PC-3 (cell line): Measurements from ENCODE around the gene ENTPD7. TPM values are rescaled to one million over a fixed set of nuclear protein-coding genes. Genes with fewer than 3 reads are reported as not detected.
"Not testable (repeated sequence)": the region's sequence is repeated elsewhere in the genome, so short reads cannot be mapped to it uniquely, and the experiment has no call there.

ENCODE experiments used
- ATAC-seq: fragments of 200-7000 bp; cut with Tn5 transposase; 2 replicates; pipeline ENCODE4 v1.9.1; 2020; ENCODE audit warnings: mild to moderate bottlenecking, moderate library complexity
- BruUV-seq: library from RNA; stranded (reverse); fragments of 400-500 nt; replicated peaks from 2 replicates; lab custom pipeline; 2021; lab: Mats Ljungman, UMichigan
- CTCF ChIA-PET: fragments of 300-600 bp; sonication (Branson Sonifier 250); formaldehyde crosslinking; loops from one replicate; lab custom pipeline; 2022; ENCODE audit warnings: antibody characterized with exemption; lab: Charles Lee
- POLR2A ChIA-PET: fragments of 300-600 bp; sonication (Branson Sonifier 250); formaldehyde crosslinking; loops from one replicate; lab custom pipeline; 2022; ENCODE audit warnings: antibody characterized with exemption; ENCODE audit not compliant: unreplicated experiment; lab: Charles Lee
- DNase-seq: peaks from one replicate; pipeline ENCODE4 v3.0.0-alpha.2; 2015
- H2AFZ ChIP-seq: fragments of 300-600 bp; sonication (generic); 2 replicates; pipeline ENCODE4 v1.6.0; 2016; ENCODE audit warnings: antibody characterized with exemption, low read length
- H3F3A ChIP-seq: fragments of 300-600 bp; sonication (generic); one replicate; pipeline ENCODE4 v1.6.0; 2017; ENCODE audit warnings: antibody characterized with exemption, low read length, control low read depth, mild to moderate bottlenecking; ENCODE audit not compliant: unreplicated experiment
- H3K27ac ChIP-seq: fragments of 300-600 bp; sonication (generic); 2 replicates; pipeline ENCODE4 v1.5.1; 2016; ENCODE audit warnings: mild to moderate bottlenecking, low read length
- H3K27me3 ChIP-seq: fragments of 300-600 bp; sonication (generic); 2 replicates; pipeline ENCODE4 v1.6.1; 2016; ENCODE audit warnings: low read length, mixed read lengths
- H3K36me3 ChIP-seq: fragments of 300-600 bp; sonication (generic); 2 replicates; pipeline ENCODE4 v1.6.1; 2016; ENCODE audit warnings: low read depth, mixed run types, low read length, mixed read lengths
- H3K4me1 ChIP-seq: fragments of 300-600 bp; sonication (generic); 2 replicates; pipeline ENCODE4 v1.5.1; 2016; ENCODE audit warnings: low read length; ENCODE audit not compliant: insufficient read depth
- H3K4me2 ChIP-seq: fragments of 300-600 bp; sonication (generic); 2 replicates; pipeline ENCODE4 v1.6.0; 2016; ENCODE audit warnings: low read length
- H3K4me3 ChIP-seq: fragments of 300-600 bp; sonication (generic); 2 replicates; pipeline ENCODE4 v1.5.1; 2016; ENCODE audit warnings: mild to moderate bottlenecking, low read length, mixed read lengths
- H3K79me2 ChIP-seq: fragments of 300-600 bp; sonication (generic); 2 replicates; pipeline ENCODE4 v1.6.1; 2017; ENCODE audit warnings: low read length, mixed read lengths
- H3K9ac ChIP-seq: fragments of 300-600 bp; sonication (generic); 2 replicates; pipeline ENCODE4 v1.6.0; 2016; ENCODE audit warnings: mild to moderate bottlenecking, low read length
- H3K9me2 ChIP-seq: fragments of 300-600 bp; sonication (generic); replicated peaks from 2 replicates; pipeline ENCODE4 v1.6.1; 2016; ENCODE audit warnings: mixed run types, low read length, mixed read lengths
- H3K9me3 ChIP-seq: fragments of 300-600 bp; sonication (generic); 2 replicates; pipeline ENCODE4 v1.6.1; 2016; ENCODE audit warnings: low read length, mixed read lengths
- H4K20me1 ChIP-seq: fragments of 300-600 bp; sonication (generic); 2 replicates; pipeline ENCODE4 v1.6.1; 2016; ENCODE audit warnings: low read length, mixed read lengths
- CTCF ChIP-seq: fragments of 300-600 bp; sonication (generic); conservative IDR thresholded peaks from 2 replicates; pipeline ENCODE4 v1.5.1; 2017; ENCODE audit warnings: antibody characterized with exemption, low read depth, mild to moderate bottlenecking, low read length
- EZH2 ChIP-seq: fragments of 300-600 bp; sonication (generic); IDR thresholded peaks from one replicate; pipeline ENCODE4 v1.6.1; 2017; ENCODE audit warnings: antibody characterized with exemption, mild to moderate bottlenecking, low read length; ENCODE audit not compliant: unreplicated experiment
- EZH2phosphoT487 ChIP-seq: fragments of 300-600 bp; sonication (generic); IDR thresholded peaks from 2 replicates; pipeline ENCODE4 v1.6.1; 2018; ENCODE audit warnings: mild to moderate bottlenecking, antibody characterized with exemption, low read length, borderline replicate concordance
- intact Hi-C: fragments of 100-400 bp; cut with micrococcal nuclease; formaldehyde crosslinking; loops from 2 replicates; pipeline ENCODE4 v1.9.0; 2023
- total RNA-seq: library from RNA; depleted of rRNA; stranded (reverse); fragments of >200 nt; gene quantifications from 2 replicates; pipeline ENCODE4 v1.2.3, GENCODE V29; 2014

Gene ENTPD7
- total RNA-seq, 1 experiment from 2014 or later = 6.8 TPM

- Histone ChIP-seq H3K9me2 (no peaks in the 10 kb centered on the region), H3K4me3 (no peak overlapping the region), H2AFZ (no peak overlapping the region), H3K27me3 (no peaks in the 10 kb centered on the region), H3K4me1 (peaks cover 22% of the 10 kb centered on the region), H3K36me3 (peaks cover 56% of the 10 kb centered on the region), H3K79me2 (no peaks in the 10 kb centered on the region), H3K9me3 (0 out of 2 replicates have a peak, but pooled peaks cover 3% of the 10 kb centered on the region), H3K4me2 (0 out of 2 replicates have a peak overlapping the region, but pooled peaks have one; percentile 28), H3K27ac (no peak overlapping the region), H4K20me1 (no peaks in the 10 kb centered on the region), H3K9ac (no peak overlapping the region), H3F3A (no peaks in the 10 kb centered on the region)
- DNase-seq = peak; percentile 46
- intact Hi-C loops = loop anchor here (5.0 kb wide), 1 partner anchor 35 kb away; no protein-coding TSS in a partner anchor
- POLR2A ChIA-PET = interaction anchor here (0.7 kb wide), 1 partner anchor 532 kb away, joined by 8 read pairs; no protein-coding TSS in a partner anchor
- TF ChIP-seq CTCF (no peak), EZH2phosphoT487 (no peak), EZH2 (no peak)
- no TSS peak for BruUV-seq
- CTCF ChIA-PET = interaction anchor here (0.6 to 0.7 kb wide), 2 partner anchors 76 to 351 kb away, joined by 9 to 10 read pairs; no protein-coding TSS in a partner anchor
- peak; percentile 43; the same call in 1 of the 2 replicates for ATAC-seq
Measured at GRCh38 chr10:99742701-99743100, 83.4 kb downstream of the ENTPD7 start.

GRCh38 chr10:99743841-99744240 lies 84.5 kb downstream of the ENTPD7 start:
- peaks cover 22% of the 10 kb centered on the region for H3K4me1 ChIP-seq
- no peaks in the 10 kb centered on the region for H4K20me1 ChIP-seq
- POLR2A ChIA-PET = interaction anchor here (0.6 kb wide), 1 partner anchor 82 kb away, joined by 3 read pairs; no protein-coding TSS in a partner anchor
- no peak overlapping the region for H3K4me2 ChIP-seq
- CTCF ChIA-PET = interaction anchor here (0.6 to 1.0 kb wide), 2 partner anchors 82 to 102 kb away, joined by 3 read pairs; no protein-coding TSS in a partner anchor
- H3K79me2 ChIP-seq = no peaks in the 10 kb centered on the region
- H3K9ac ChIP-seq = no peak overlapping the region
- H3K36me3 ChIP-seq = peaks cover 56% of the 10 kb centered on the region
- intact Hi-C loops = loop anchor here (5.0 kb wide), 1 partner anchor 33 kb away; no protein-coding TSS in a partner anchor
- DNase-seq (peak; percentile 9), ATAC-seq (peak; percentile 45; the same call in 1 of the 2 replicates)
- no TSS peak for BruUV-seq
- TF ChIP-seq EZH2 = no peak
- no peak for TF ChIP-seq EZH2phosphoT487
- TF ChIP-seq CTCF = no peak
- no peaks in the 10 kb centered on the region for H3K9me2 ChIP-seq
- no peaks in the 10 kb centered on the region for H3K27me3 ChIP-seq
- no peak overlapping the region for H3K27ac ChIP-seq
- H3F3A ChIP-seq = no peaks in the 10 kb centered on the region
- H3K4me3 ChIP-seq = no peak overlapping the region
- no peak overlapping the region for H2AFZ ChIP-seq
- H3K9me3 ChIP-seq = 0 out of 2 replicates have a peak, but pooled peaks cover 3% of the 10 kb centered on the region

- peaks cover 22% of the 10 kb centered on the region for H3K4me1 ChIP-seq
- H2AFZ ChIP-seq, intact Hi-C loops, H3K4me2 ChIP-seq, BruUV-seq, H3K9ac ChIP-seq, DNase-seq, H3K9me3 ChIP-seq, H3K27ac ChIP-seq, ATAC-seq, H3K4me3 ChIP-seq, H3K9me2 ChIP-seq, CTCF ChIA-PET, POLR2A ChIA-PET, H3K27me3 ChIP-seq, H3F3A ChIP-seq, H4K20me1 ChIP-seq, H3K79me2 ChIP-seq: not testable (repeated sequence)
- peaks cover 34% of the 10 kb centered on the region for H3K36me3 ChIP-seq
Measured at GRCh38 chr10:99746166-99746565, 86.9 kb downstream of the ENTPD7 start.
